ENCODE results near the gene FREM2.

The FREM2 gene

GRCh38 chr13:38897521-38897920 lies 210.6 kb downstream of the FREM2 start:
- DNase-seq (ENCODE audit: low read depth in 2 of 2) = no peak

GRCh38 chr13:38898481-38898880 lies 211.6 kb downstream of the FREM2 start:
- no peak for DNase-seq (ENCODE audit: low read depth in 2 of 2)

GRCh38 chr13:38899571-38899970 lies 212.7 kb downstream of the FREM2 start:
- no peak for DNase-seq (ENCODE audit: low read depth in 2 of 2)

GRCh38 chr13:38900188-38900587 lies 213.3 kb downstream of the FREM2 start:
- DNase-seq (ENCODE audit: low read depth in 2 of 2) = no peak

- DNase-seq (ENCODE audit: low read depth in 2 of 2) = no peak
Measured at GRCh38 chr13:38902551-38902950, 215.7 kb downstream of the FREM2 start.

GRCh38 chr13:38905081-38905480 lies 218.2 kb downstream of the FREM2 start:
- DNase-seq (ENCODE audit: low read depth in 2 of 2) = no peak

GRCh38 chr13:38905861-38906260 lies 219.0 kb downstream of the FREM2 start:
- no peak for DNase-seq (ENCODE audit: low read depth in 2 of 2)

GRCh38 chr13:38908574-38908973 lies 221.7 kb downstream of the FREM2 start:
- no peak for DNase-seq (ENCODE audit: low read depth in 2 of 2)

GRCh38 chr13:38914070-38914469 lies 227.2 kb downstream of the FREM2 start:
- no peak for DNase-seq (ENCODE audit: low read depth in 2 of 2)

- DNase-seq (ENCODE audit: low read depth in 2 of 2) = no peak
Measured at GRCh38 chr13:38921081-38921480, 234.2 kb downstream of the FREM2 start.

- DNase-seq (ENCODE audit: low read depth in 2 of 2) = no peak
Measured at GRCh38 chr13:38922170-38922569, 235.3 kb downstream of the FREM2 start.

GRCh38 chr13:38933786-38934185 lies 246.9 kb downstream of the FREM2 start:
- no peak for DNase-seq (ENCODE audit: low read depth in 2 of 2)

Data from stimulated activated CD4-positive, alpha-beta T cell treated with anti-CD3 and anti-CD28 coated beads, Interleukin-4, amount 100 ng/mL, for 48 hours (primary cell).